Natural killer cell (primary cell): ENCODE data around the gene PICK1. TPM values are rescaled to one million over a fixed set of nuclear protein-coding genes. Genes with fewer than 3 reads are reported as not detected.

Experiments
- ATAC-seq, 3 donors: fragments of 150-1000 bp in 2 of 3; fragments of 200-7000 bp in 1 of 3; cut with Tn5 transposase; 1 replicate in 1 of 3; 2 replicates in 2 of 3; pipeline ENCODE4 v1.10.0; 2021; ENCODE audit warnings: mild to moderate bottlenecking in 2 of 3, moderate library complexity in 2 of 3
- DNase-seq, 2 donors: peaks; one replicate each; pipeline versions ENCODE4 v3.0.0 to v3.0.0-alpha.2; 2013 to 2021; ENCODE audit warnings: mixed read lengths in 1 of 2
- H3K27ac ChIP-seq: one replicate; pipeline ENCODE4 v1.5.1; 2013; ENCODE audit warnings: mild to moderate bottlenecking, low read length
- H3K27me3 ChIP-seq: one replicate; pipeline ENCODE4 v1.6.1; 2013; ENCODE audit warnings: low read length; ENCODE audit not compliant: control insufficient read depth, insufficient read depth
- H3K36me3 ChIP-seq: one replicate; pipeline ENCODE4 v1.6.1; 2013; ENCODE audit warnings: low read length; ENCODE audit not compliant: control insufficient read depth, insufficient read depth
- H3K4me1 ChIP-seq: one replicate; pipeline ENCODE4 v1.6.1; 2013; ENCODE audit warnings: low read length; ENCODE audit not compliant: control insufficient read depth, insufficient read depth
- H3K4me3 ChIP-seq: one replicate; pipeline ENCODE4 v1.5.1; 2013; ENCODE audit warnings: low read length
- H3K9me3 ChIP-seq: one replicate; pipeline ENCODE4 v1.6.1; 2013; ENCODE audit warnings: low read length; ENCODE audit not compliant: control insufficient read depth, insufficient read depth
- H3K27ac Mint-ChIP-seq, 2 donors: one replicate each; pipeline ENCODE4 v1.8.0; 2022; ENCODE audit warnings: mild to moderate bottlenecking in 2 of 2, mixed read lengths in 2 of 2, moderate library complexity in 1 of 2
- H3K27me3 Mint-ChIP-seq, 2 donors: one replicate each; pipeline ENCODE4 v1.8.0; 2022; ENCODE audit warnings: low read depth in 2 of 2, mixed read lengths in 2 of 2
- H3K36me3 Mint-ChIP-seq: one replicate; pipeline ENCODE4 v1.8.0; 2022; ENCODE audit warnings: mixed read lengths
- H3K4me1 Mint-ChIP-seq, 2 donors: one replicate each; pipeline ENCODE4 v1.8.0; 2022; ENCODE audit warnings: mixed read lengths in 2 of 2
- H3K4me3 Mint-ChIP-seq: one replicate; pipeline ENCODE4 v1.8.0; 2022; ENCODE audit warnings: mild to moderate bottlenecking, moderate library complexity, mixed read lengths
- H3K9me3 Mint-ChIP-seq, 2 donors: one replicate each; pipeline ENCODE4 v1.8.0; 2022; ENCODE audit warnings: mixed read lengths in 2 of 2
- CTCF ChIP-seq: fragments of 200-600 bp; IDR thresholded peaks from one replicate; pipeline ENCODE4 v1.8.0; 2022; ENCODE audit warnings: antibody characterized with exemption
- WGBS: methylation state at CpG from one replicate; pipeline ENCODE4 v1.1.7; 2013; ENCODE audit warnings: missing lambda C conversion rate; ENCODE audit not compliant: insufficient coverage; 5-methylcytosine and 5-hydroxymethylcytosine counted together
- intact Hi-C: fragments of 100-400 bp; cut with micrococcal nuclease; formaldehyde crosslinking; loops from one replicate; pipeline ENCODE4 v1.14.2; 2022
- total RNA-seq, 4 donors: library from RNA; stranded (reverse); fragments of 120-200 nt in 1 of 4; gene quantifications; one replicate each; pipeline versions ENCODE4 v1.2.3 to v1.2.4, GENCODE V29; 2013 to 2022

PICK1 gene
- total RNA-seq, 3 donors from 2014 or later (not counting 1 experiment from before 2014, with no cell fraction given) = 28.4 to 30.9 (median 29.9) TPM

- peaks cover 11 to 30% of the 10 kb centered on the region in 2 donors for H3K4me1 Mint-ChIP-seq
- H3K27me3 Mint-ChIP-seq = peaks cover 0 to 4% of the 10 kb centered on the region in 2 donors
- intact Hi-C loops = no loop called here
- Histone ChIP-seq H3K27me3 (no peaks in the 10 kb centered on the region), H3K9me3 (no peaks in the 10 kb centered on the region), H3K36me3 (no peaks in the 10 kb centered on the region), H3K27ac (no peak overlapping the region), H3K4me3 (no peak overlapping the region), H3K4me1 (peaks cover 33% of the 10 kb centered on the region)
- H3K9me3 Mint-ChIP-seq = no peaks in the 10 kb centered on the region
- H3K27ac Mint-ChIP-seq = no peak overlapping the region
- no peak for ATAC-seq
- no peak for DNase-seq
- WGBS = 91% methylated on average over 5 of the region's 6 CpGs
- TF ChIP-seq CTCF = no peak
- H3K4me3 Mint-ChIP-seq = no peak overlapping the region
- no peaks in the 10 kb centered on the region for H3K36me3 Mint-ChIP-seq
These were observed 34.2 kb upstream of the PICK1 start for GRCh38 chr22:38023045-38023444.

GRCh38 chr22:38025514-38025913 is 31.7 kb upstream of the PICK1 start:
- Mint-ChIP-seq H3K4me1 (peaks cover 11 to 31% of the 10 kb centered on the region in 2 donors), H3K4me3 (no peak overlapping the region), H3K27me3 (peaks cover 0 to 2% of the 10 kb centered on the region in 2 donors), H3K9me3 (no peaks in the 10 kb centered on the region), H3K36me3 (no peaks in the 10 kb centered on the region), H3K27ac (no peak overlapping the region)
- no peak for TF ChIP-seq CTCF
- ATAC-seq (no peak), DNase-seq (no peak)
- Histone ChIP-seq H3K4me1 (peaks cover 35% of the 10 kb centered on the region), H3K27ac (no peak overlapping the region), H3K36me3 (no peaks in the 10 kb centered on the region), H3K9me3 (no peaks in the 10 kb centered on the region), H3K4me3 (no peak overlapping the region), H3K27me3 (no peaks in the 10 kb centered on the region)
- WGBS = 92% methylated on average over 8 of the region's 8 CpGs
- intact Hi-C loops = no loop called here

GRCh38 chr22:38026130-38027111 is 30.8 kb upstream of the PICK1 start:
- no peaks in the 10 kb centered on the region for H3K27me3 ChIP-seq
- WGBS = 85% methylated on average over 13 of the region's 22 CpGs
- Mint-ChIP-seq H3K27ac (no peak overlapping the region), H3K4me1 (peaks cover 11 to 24% of the 10 kb centered on the region in 2 donors), H3K36me3 (no peaks in the 10 kb centered on the region), H3K9me3 (no peaks in the 10 kb centered on the region), H3K27me3 (peaks cover 0 to 2% of the 10 kb centered on the region in 2 donors), H3K4me3 (no peak overlapping the region)
- intact Hi-C loops = no loop called here
- peaks cover 29% of the 10 kb centered on the region for H3K4me1 ChIP-seq
- no peaks in the 10 kb centered on the region for H3K36me3 ChIP-seq
- no peak overlapping the region for H3K4me3 ChIP-seq
- TF ChIP-seq CTCF = no peak
- H3K27ac ChIP-seq = no peak overlapping the region
- H3K9me3 ChIP-seq = no peaks in the 10 kb centered on the region
- DNase-seq (no peak), ATAC-seq (no peak)
